T47D (cell line): ENCODE results near the gene C17orf113.

Experiments
- DNase-seq, 2 experiments: peaks; one replicate each; pipeline versions ENCODE4 v3.0.0 to v3.0.0-alpha.2; 2011 to 2012; ENCODE audit warnings: low read depth in 1 of 2, low spot score in 1 of 2
- JUND ChIP-seq: IDR thresholded peaks from 2 replicates; pipeline ENCODE4 v1.6.1; 2012; ENCODE audit warnings: low read depth
- in situ Hi-C: cut with HindIII; loops from 2 replicates; pipeline ENCODE4 v1.10.0; 2016; ENCODE audit warnings: low sequenced_read_pairs, low pct_unique_long_range_greater_than_20kb

The C17orf113 gene

GRCh38 chr17:42065201-42065600, 14.8 kb upstream of the C17orf113 start:
- DNase-seq, result no peak
- no peak for TF ChIP-seq JUND
- in situ Hi-C loops, result no loop called here

GRCh38 chr17:42062681-42063080, 12.3 kb upstream of the C17orf113 start:
- in situ Hi-C loops, result no loop called here
- DNase-seq, result no peak
- TF ChIP-seq JUND, result no peak

- no peak for TF ChIP-seq JUND
- DNase-seq, result peak in 1 of 2 experiments; percentile 35
- in situ Hi-C loops, result no loop called here
Observed at GRCh38 chr17:42061646-42062487, 11.5 kb upstream of the C17orf113 start.

GRCh38 chr17:42060231-42060630, 9.8 kb upstream of the C17orf113 start:
- DNase-seq, result no peak
- in situ Hi-C loops, result no loop called here
- no peak for TF ChIP-seq JUND

- no peak for TF ChIP-seq JUND
- in situ Hi-C loops, result no loop called here
- DNase-seq, result no peak
Observed at GRCh38 chr17:42059815-42060214, 9.4 kb upstream of the C17orf113 start.

- in situ Hi-C loops, result no loop called here
- no peak for TF ChIP-seq JUND
- no peak for DNase-seq
Observed at GRCh38 chr17:42058063-42058462, 7.7 kb upstream of the C17orf113 start.

DNA sequence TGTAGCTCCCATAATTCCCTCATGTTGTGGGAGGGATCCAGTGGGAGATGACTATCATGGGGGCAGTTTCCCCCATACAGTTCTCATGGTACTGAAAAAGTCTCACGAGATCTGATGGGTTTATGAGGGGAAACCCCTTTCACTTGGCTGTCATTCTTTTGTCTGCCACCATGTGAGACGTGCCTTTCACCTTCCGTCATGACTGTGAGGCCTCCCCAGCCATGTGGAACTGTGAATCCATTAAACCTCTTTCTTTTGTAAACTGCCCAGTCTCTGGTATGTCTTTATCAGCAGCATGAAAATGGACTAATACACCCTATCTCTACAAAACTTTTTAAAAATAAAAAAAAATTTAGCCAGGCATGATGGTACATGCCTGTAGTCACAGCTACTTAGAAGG, 6.2 kb upstream of the C17orf113 start:
- no peak for DNase-seq
- no peak for TF ChIP-seq JUND
- in situ Hi-C loops, result no loop called here

GRCh38 chr17:42055496-42055895, 5.1 kb upstream of the C17orf113 start:
- no peak for DNase-seq
- TF ChIP-seq JUND, result no peak
- in situ Hi-C loops, result no loop called here

DNA sequence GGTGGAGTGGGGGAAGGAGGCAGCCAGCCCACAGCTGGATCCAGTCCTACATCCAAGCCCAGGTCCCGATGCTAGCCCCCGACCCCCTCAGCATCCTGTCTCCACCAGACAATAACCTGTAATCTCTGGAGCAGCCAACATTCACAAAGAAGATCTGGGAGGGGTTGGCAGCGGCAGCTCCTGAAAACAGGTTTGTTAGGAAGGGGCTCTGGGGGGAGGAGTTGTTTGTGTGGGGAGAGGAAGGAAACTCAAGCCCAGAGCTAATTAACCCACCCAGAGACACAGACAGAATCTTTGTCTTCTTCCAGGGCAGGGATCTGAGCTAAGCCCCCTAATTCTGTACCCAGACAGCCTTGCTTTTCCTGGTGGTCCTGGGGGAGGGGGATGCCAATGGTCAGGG, 4.6 kb upstream of the C17orf113 start:
- DNase-seq, result no peak
- TF ChIP-seq JUND, result no peak
- in situ Hi-C loops, result no loop called here

GRCh38 chr17:42053731-42054500, 3.5 kb upstream of the C17orf113 start:
- in situ Hi-C loops, result no loop called here
- no peak for TF ChIP-seq JUND
- peak in 1 of 2 experiments; percentile 69 for DNase-seq

DNA sequence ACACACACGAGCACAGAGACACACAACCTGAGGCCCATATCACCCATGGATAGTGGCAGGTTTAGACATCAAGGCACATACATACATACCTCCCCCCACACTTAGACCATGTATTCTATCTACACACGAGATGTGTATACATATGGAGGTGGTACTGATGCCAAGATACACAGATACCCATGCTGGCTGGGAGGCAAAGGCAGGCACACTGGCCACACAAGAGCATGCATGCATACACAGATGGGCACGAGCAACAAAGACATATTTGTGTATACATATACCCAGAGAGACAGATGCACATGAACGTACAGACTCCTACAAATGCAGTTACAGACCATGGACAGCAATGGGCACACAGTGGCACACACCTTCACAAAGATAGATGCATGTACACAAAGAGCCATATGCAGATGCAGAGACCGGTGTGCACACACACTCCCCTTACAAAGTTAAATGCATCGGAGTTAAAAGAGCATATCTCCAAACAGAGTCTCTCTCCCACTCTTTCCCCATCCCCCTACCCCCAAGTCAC, 2.0 kb upstream of the C17orf113 start:
- no peak for DNase-seq
- in situ Hi-C loops, result no loop called here
- no peak for TF ChIP-seq JUND

DNA sequence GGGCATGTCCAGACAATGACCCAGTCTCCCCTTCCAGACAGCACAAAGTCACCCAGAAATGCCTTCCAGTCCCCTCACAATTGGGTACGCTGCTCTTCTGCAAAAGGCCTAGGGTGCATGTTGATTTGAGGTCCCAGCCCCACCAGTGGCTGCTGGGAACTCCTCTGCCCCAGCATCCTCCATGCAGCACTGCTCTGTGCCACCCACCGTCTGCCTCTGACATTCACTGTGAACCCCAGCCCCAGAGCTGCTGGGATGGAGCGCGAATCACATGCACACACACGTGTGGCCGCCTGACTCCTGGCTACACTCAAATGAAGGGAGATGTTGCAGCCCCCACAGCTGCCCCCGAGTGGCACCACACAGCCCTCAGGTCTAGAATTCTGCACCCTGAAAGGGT, 1.2 kb upstream of the C17orf113 start:
- in situ Hi-C loops, result no loop called here
- DNase-seq, result no peak
- no peak for TF ChIP-seq JUND

DNA sequence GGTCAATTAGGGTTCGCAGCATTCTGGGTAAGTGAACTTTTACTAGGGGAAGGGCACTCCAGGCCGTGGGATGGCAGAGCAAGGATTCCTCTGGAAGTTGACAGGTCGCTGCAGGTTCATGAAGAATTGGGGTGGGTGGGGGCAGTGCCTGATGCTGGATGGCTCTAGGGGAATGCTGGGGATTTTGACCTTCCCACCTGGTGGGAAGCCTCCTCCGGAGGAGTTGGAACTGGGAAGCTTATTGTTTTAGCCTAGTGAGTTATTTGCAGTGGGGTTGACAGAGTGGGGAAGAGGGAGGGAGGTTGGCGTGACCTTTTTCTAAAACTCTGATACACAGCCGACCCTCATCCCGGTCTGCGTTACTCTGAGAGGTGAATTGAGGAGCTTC, 606 bp upstream of the C17orf113 start:
- no peak for TF ChIP-seq JUND

More for the DNA sequence above, 606 bp upstream of the C17orf113 start:
- in situ Hi-C loops, result no loop called here
- DNase-seq, result no peak
